OCI-LY3 (cell line): Measurements from ENCODE around the gene TRDMT1.

Experiments
- H2AFZ ChIP-seq: fragments of 200-600, 300-600 bp; shearing (Covaris generic); 2 replicates; pipeline ENCODE4 v1.6.0; 2014; ENCODE audit warnings: antibody characterized with exemption, low read depth, low read length
- H3K27ac ChIP-seq: fragments of 200-600, 300-600 bp; sonication (generic); 2 replicates; pipeline ENCODE4 v1.5.1; 2014; ENCODE audit warnings: mild to moderate bottlenecking, low read length, moderate library complexity, mixed read lengths
- H3K27me3 ChIP-seq: fragments of 200-600, 300-600 bp; sonication (generic); 2 replicates; pipeline ENCODE4 v1.6.1; 2014; ENCODE audit warnings: low read depth, low read length, mixed read lengths
- H3K36me3 ChIP-seq: fragments of 200-600, 300-600 bp; sonication (generic); replicated peaks from 2 replicates; pipeline ENCODE3; 2014; ENCODE audit warnings: low read depth, low read length, mixed read lengths
- H3K4me1 ChIP-seq: fragments of 300-600, 200-600 bp; sonication (generic); 2 replicates; pipeline ENCODE4 v1.6.1; 2014; ENCODE audit warnings: low read length, mixed read lengths
- H3K4me2 ChIP-seq: fragments of 200-600, 300-600 bp; sonication (generic); 2 replicates; pipeline ENCODE4 v1.6.1; 2014; ENCODE audit warnings: low read length, mixed read lengths
- H3K4me3 ChIP-seq: fragments of 300-600, 200-600 bp; sonication (generic); 2 replicates; pipeline ENCODE4 v1.5.1; 2014; ENCODE audit warnings: antibody characterized with exemption, mild to moderate bottlenecking, low read length, moderate library complexity
- H3K79me2 ChIP-seq: fragments of 300-600, 200-600 bp; shearing (Covaris generic); 2 replicates; pipeline ENCODE4 v1.6.1; 2014; ENCODE audit warnings: mild to moderate bottlenecking, low read length, mixed read lengths
- H3K9ac ChIP-seq: fragments of 300-600, 200-600 bp; shearing (Covaris generic); 2 replicates; pipeline ENCODE4 v1.6.0; 2014; ENCODE audit warnings: mild to moderate bottlenecking, low read length, moderate library complexity
- H3K9me3 ChIP-seq: fragments of 200-600, 300-600 bp; shearing (Covaris generic); 2 replicates; pipeline ENCODE4 v1.6.1; 2014; ENCODE audit warnings: low read length, mixed read lengths; ENCODE audit not compliant: insufficient read depth
- H4K20me1 ChIP-seq: fragments of 200-600, 300-600 bp; sonication (generic); 2 replicates; pipeline ENCODE4 v1.6.1; 2016; ENCODE audit warnings: low read length, mixed read lengths; ENCODE audit not compliant: insufficient read depth
- EZH2phosphoT487 ChIP-seq: fragments of 200-600 bp; shearing (Covaris generic); IDR thresholded peaks from 2 replicates; pipeline ENCODE4 v1.6.1; 2018; ENCODE audit warnings: antibody characterized with exemption, mixed run types, low read depth
- TF ChIP-seq, protein P1 (sequence below): fragments of 200-600, 300-600 bp; sonication (generic); IDR thresholded peaks from 2 replicates; pipeline ENCODE4 v1.5.1; 2014; ENCODE audit warnings: antibody characterized with exemption, low read length, low read depth

The TRDMT1 gene

DNA sequence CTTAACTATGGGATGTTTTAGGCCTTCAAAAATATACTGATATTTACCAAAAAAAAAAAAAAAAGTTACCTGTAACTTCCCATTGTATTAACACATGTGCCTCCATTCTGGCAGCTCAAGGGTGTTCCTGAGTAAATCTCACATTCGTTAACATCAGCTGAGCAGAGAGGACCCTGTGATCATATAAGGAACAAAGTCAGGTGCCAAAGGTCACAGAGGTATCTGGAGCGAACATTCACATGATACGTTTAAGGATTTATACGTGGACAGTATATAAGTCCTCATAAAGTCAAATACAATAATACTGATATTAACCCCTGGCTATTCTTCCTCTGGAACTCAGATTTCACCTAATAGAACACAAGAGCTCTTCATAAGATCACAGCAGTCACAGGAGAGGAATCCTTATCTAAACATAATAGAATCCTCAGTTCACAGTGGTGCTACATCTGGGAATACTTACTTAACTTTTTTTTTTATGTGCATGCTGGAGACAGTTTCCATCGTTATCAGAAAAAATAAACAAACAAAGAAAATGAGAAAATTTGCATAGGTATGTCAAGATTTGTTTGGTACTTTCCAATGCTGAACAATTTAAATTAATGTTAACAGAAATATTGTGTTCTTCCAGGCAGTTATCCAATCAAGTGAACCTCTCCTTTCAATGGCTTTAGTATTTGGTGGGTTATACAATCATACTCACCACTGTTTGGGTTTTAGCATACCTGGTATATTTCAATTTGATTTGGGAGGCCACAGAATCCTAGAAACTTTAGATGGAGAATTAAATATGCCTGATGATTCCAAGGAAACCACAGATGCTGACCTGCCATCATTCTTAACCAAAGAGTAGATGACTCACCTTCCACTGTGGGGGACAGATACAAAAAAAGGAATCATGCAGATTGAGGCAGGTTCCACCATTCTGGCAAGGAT lies 78.5 kb downstream of the TRDMT1 start:
- H3K9ac ChIP-seq: no peak overlapping the region
- H3K4me2 ChIP-seq: no peak overlapping the region
- H3K79me2 ChIP-seq: no peaks in the 10 kb centered on the region
- H3K9me3 ChIP-seq: no peaks in the 10 kb centered on the region
- no peaks in the 10 kb centered on the region for H3K36me3 ChIP-seq
- H3K4me1 ChIP-seq: no peaks in the 10 kb centered on the region
- no peak overlapping the region for H2AFZ ChIP-seq
- TF ChIP-seq, protein P1, sequence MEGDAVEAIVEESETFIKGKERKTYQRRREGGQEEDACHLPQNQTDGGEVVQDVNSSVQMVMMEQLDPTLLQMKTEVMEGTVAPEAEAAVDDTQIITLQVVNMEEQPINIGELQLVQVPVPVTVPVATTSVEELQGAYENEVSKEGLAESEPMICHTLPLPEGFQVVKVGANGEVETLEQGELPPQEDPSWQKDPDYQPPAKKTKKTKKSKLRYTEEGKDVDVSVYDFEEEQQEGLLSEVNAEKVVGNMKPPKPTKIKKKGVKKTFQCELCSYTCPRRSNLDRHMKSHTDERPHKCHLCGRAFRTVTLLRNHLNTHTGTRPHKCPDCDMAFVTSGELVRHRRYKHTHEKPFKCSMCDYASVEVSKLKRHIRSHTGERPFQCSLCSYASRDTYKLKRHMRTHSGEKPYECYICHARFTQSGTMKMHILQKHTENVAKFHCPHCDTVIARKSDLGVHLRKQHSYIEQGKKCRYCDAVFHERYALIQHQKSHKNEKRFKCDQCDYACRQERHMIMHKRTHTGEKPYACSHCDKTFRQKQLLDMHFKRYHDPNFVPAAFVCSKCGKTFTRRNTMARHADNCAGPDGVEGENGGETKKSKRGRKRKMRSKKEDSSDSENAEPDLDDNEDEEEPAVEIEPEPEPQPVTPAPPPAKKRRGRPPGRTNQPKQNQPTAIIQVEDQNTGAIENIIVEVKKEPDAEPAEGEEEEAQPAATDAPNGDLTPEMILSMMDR: no peak
- no peak for TF ChIP-seq EZH2phosphoT487
- no peaks in the 10 kb centered on the region for H4K20me1 ChIP-seq
- H3K27me3 ChIP-seq: no peaks in the 10 kb centered on the region
- H3K27ac ChIP-seq: no peak overlapping the region
- H3K4me3 ChIP-seq: no peak overlapping the region

DNA sequence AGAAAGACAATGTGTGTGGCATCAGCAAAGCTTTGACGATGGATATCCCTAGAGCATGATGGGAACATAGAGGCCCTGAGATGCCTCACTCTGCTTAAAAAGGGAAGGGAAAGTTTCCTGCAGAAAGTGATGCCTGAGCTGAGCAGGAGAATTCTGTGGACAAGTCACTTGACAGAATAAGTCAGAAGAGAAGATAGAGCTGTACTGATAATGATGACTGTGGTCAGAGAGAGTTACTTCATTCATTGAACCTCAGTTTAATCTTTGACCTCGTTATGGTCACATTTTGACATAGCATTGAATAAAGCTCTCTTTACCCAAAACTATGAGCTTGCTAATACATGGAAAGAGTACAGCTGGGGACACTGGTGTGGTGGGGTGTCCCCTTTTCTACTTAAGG lies 79.4 kb downstream of the TRDMT1 start:
- no peak overlapping the region for H3K4me3 ChIP-seq
- no peak overlapping the region for H3K9ac ChIP-seq
- H3K4me2 ChIP-seq: no peak overlapping the region
- no peak overlapping the region for H2AFZ ChIP-seq
- H4K20me1 ChIP-seq: no peaks in the 10 kb centered on the region
- H3K27me3 ChIP-seq: no peaks in the 10 kb centered on the region
- H3K4me1 ChIP-seq: no peaks in the 10 kb centered on the region
- H3K36me3 ChIP-seq: no peaks in the 10 kb centered on the region
- TF ChIP-seq EZH2phosphoT487: no peak
- TF ChIP-seq, protein P1: no peak
- H3K9me3 ChIP-seq: no peaks in the 10 kb centered on the region
- H3K79me2 ChIP-seq: no peaks in the 10 kb centered on the region
- H3K27ac ChIP-seq: no peak overlapping the region

GRCh38 chr10:17120694-17121093 lies 80.8 kb downstream of the TRDMT1 start:
- H3K4me3 ChIP-seq: no peak overlapping the region
- no peak overlapping the region for H3K9ac ChIP-seq
- H3K79me2 ChIP-seq: no peaks in the 10 kb centered on the region
- TF ChIP-seq, protein P1: no peak
- no peak for TF ChIP-seq EZH2phosphoT487
- no peaks in the 10 kb centered on the region for H3K9me3 ChIP-seq
- H3K4me2 ChIP-seq: no peak overlapping the region
- no peak overlapping the region for H2AFZ ChIP-seq
- no peaks in the 10 kb centered on the region for H3K27me3 ChIP-seq
- H3K27ac ChIP-seq: no peak overlapping the region
- H4K20me1 ChIP-seq: no peaks in the 10 kb centered on the region
- H3K4me1 ChIP-seq: no peaks in the 10 kb centered on the region
- H3K36me3 ChIP-seq: no peaks in the 10 kb centered on the region

- no peak overlapping the region for H3K4me2 ChIP-seq
- no peak for TF ChIP-seq EZH2phosphoT487
- TF ChIP-seq, protein P1: no peak
- H4K20me1 ChIP-seq: no peaks in the 10 kb centered on the region
- H3K9ac ChIP-seq: no peak overlapping the region
- no peaks in the 10 kb centered on the region for H3K79me2 ChIP-seq
- H3K4me1 ChIP-seq: no peaks in the 10 kb centered on the region
- H3K36me3 ChIP-seq: no peaks in the 10 kb centered on the region
- H3K4me3 ChIP-seq: no peak overlapping the region
- H3K27me3 ChIP-seq: no peaks in the 10 kb centered on the region
- no peak overlapping the region for H2AFZ ChIP-seq
- no peaks in the 10 kb centered on the region for H3K9me3 ChIP-seq
- H3K27ac ChIP-seq: no peak overlapping the region
Measured at GRCh38 chr10:17119845-17120244, 81.6 kb downstream of the TRDMT1 start.
